ENCODE results near the gene UBTF.
A peak's percentile ranks its signal among the peaks of the same experiment; 100 is the strongest.

UBTF gene

DNA sequence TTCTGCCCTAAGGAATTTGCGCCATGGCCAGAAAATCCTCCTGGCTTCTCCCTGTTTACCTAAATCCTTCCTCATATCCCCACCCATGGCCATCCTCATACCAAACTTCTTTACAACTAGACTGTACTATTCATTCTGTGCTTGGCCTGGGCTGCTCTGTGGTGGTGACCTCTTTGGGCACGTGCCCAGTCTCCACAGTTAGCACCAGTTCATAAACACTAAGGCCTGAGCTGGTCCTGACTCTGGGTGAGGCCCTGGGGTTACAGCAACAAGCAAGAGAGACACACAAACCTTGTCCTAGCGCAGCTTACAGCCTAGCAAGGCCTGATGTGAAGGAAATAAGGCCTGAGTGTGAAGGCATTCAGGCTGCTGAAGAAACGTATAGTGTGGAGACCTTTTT is 16.7 kb downstream of the UBTF start:
- H3K4me3 ChIP-seq (ENCODE audit: low read depth, low read length): no peak overlapping the region
- DNase-seq (ENCODE audit: low read depth): peak; percentile 44
- TF ChIP-seq, protein P1, sequence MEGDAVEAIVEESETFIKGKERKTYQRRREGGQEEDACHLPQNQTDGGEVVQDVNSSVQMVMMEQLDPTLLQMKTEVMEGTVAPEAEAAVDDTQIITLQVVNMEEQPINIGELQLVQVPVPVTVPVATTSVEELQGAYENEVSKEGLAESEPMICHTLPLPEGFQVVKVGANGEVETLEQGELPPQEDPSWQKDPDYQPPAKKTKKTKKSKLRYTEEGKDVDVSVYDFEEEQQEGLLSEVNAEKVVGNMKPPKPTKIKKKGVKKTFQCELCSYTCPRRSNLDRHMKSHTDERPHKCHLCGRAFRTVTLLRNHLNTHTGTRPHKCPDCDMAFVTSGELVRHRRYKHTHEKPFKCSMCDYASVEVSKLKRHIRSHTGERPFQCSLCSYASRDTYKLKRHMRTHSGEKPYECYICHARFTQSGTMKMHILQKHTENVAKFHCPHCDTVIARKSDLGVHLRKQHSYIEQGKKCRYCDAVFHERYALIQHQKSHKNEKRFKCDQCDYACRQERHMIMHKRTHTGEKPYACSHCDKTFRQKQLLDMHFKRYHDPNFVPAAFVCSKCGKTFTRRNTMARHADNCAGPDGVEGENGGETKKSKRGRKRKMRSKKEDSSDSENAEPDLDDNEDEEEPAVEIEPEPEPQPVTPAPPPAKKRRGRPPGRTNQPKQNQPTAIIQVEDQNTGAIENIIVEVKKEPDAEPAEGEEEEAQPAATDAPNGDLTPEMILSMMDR (conservative IDR thresholded peaks at IDR 0.05; ENCODE audit: low read depth, low read length): no peak

- peak overlapping the region; percentile 67 for H3K4me3 ChIP-seq (ENCODE audit: low read depth, low read length)
- DNase-seq (ENCODE audit: low read depth): no peak
- TF ChIP-seq, protein P1 (conservative IDR thresholded peaks at IDR 0.05; ENCODE audit: low read depth, low read length): no peak
These were observed 18.9 kb downstream of the UBTF start for GRCh38 chr17:44200478-44201155.

DNA sequence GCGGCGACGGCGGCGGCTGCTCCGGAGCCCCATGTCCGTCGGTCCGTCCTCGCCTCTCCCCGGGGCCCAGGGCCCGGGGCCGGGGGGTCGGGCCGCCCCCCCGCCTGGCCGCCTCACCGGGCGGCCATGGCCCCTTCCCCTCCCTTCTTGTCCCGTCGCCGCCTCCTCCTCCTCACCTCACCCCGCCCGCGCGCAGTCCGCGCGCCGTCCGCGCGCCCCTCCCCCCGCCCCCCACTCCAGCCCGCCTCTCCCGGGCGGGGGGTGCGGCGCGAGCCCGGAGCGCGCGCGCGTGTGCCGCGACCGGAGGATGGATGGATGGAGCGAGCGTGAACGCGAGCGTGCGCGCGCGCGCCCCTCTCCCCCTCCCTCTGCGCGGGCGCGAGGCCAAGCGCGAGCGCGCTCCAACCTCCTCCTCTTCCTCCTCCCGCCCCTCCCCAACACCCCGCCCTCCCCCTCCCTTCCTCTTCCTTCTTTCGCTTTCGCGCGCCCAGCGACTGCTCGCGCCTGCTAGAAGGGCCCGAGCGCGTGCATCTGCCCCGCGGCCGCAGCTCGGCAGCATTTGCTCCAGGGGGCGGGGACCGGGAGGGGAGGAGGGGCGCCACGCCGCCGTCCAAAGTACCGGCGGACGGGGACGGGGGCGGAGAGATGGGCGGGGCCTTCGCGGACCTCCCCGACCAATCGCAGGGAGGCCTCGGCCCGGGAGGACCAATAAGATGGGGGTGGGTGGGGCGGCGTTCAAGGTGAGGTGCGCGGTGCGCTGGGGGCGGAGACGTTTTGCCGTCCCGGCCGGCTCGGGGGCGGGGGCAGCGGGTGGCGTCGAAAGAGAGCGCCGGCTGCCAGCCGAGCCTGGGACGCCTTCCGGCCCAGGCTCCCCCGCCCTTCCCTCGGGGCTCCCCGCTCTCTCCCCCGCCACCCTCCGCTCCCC is 19.7 kb downstream of the UBTF start, which contains the start of gene ATXN7L3:
Gene ATXN7L3, minus strand, starts transcription at position 332 of the 925 bp plus-strand sequence. CDS start 1,814 bp downstream, outside the sequence.
- TF ChIP-seq, protein P1 (conservative IDR thresholded peaks at IDR 0.05; ENCODE audit: low read depth, low read length): no peak
- H3K4me3 ChIP-seq (ENCODE audit: low read depth, low read length): peak within 1 kb of the TSS; percentile 73
- peak; percentile 99 for DNase-seq (ENCODE audit: low read depth)

GRCh38 chr17:44198721-44199552 is 20.5 kb downstream of the UBTF start:
- TF ChIP-seq, protein P1 (conservative IDR thresholded peaks at IDR 0.05; ENCODE audit: low read depth, low read length): no peak
- H3K4me3 ChIP-seq (ENCODE audit: low read depth, low read length): peak overlapping the region; percentile 73
- DNase-seq (ENCODE audit: low read depth): peak; percentile 44

DNA sequence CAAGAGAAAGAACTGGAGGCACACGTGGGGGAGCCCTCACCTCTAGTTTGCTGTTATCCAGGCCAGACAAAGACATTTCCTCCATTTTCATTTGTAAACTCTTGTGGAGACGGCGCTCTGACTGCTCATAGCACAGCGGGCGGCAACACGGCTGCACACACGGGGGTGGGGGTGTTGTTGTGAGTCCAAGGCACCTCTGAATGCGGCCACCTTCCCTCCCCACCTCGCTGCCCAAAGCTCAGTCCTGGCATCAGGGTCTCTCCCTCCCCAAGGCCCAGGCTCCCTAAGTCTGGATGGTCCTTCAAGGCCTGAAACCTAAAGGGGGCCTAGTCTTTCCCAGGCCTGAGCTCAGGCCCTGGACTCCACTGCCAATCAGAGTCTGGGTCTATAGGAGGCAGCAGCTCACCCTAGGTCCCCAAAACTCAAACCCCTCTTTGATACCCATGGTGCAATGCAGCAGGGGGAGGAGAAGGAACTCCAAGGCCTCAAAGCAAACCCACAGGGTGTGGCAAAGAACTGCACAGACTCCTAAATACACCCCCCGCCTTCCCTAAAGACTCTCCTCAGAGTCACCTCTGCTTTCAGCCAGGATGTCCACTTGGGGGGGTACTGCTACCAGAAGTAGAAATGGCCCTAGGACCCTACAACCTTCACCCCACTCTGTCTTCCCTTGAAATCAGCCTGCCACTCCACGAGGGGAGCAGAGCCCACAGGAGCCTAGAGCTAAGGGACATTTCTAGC is 21.3 kb downstream of the UBTF start:
- H3K4me3 ChIP-seq (ENCODE audit: low read depth, low read length): peak overlapping the region; percentile 73
- peak; percentile 60 for DNase-seq (ENCODE audit: low read depth)
- TF ChIP-seq, protein P1 (conservative IDR thresholded peaks at IDR 0.05; ENCODE audit: low read depth, low read length): peak; percentile 30

GRCh38 chr17:44197107-44197506 is 22.4 kb downstream of the UBTF start:
- no peak for DNase-seq (ENCODE audit: low read depth)
- TF ChIP-seq, protein P1 (conservative IDR thresholded peaks at IDR 0.05; ENCODE audit: low read depth, low read length): no peak
- no peak overlapping the region for H3K4me3 ChIP-seq (ENCODE audit: low read depth, low read length)

All from choroid plexus epithelial cell (primary cell).